ENCODE data around the gene FRRS1L. TPM values are rescaled to one million over a fixed set of nuclear protein-coding genes. Genes with fewer than 3 reads are reported as not detected.
A peak's percentile ranks its signal among the peaks of the same experiment; 100 is the strongest.

Gene FRRS1L
- total RNA-seq, 1 experiment from 2014 or later, result not detected

DNA sequence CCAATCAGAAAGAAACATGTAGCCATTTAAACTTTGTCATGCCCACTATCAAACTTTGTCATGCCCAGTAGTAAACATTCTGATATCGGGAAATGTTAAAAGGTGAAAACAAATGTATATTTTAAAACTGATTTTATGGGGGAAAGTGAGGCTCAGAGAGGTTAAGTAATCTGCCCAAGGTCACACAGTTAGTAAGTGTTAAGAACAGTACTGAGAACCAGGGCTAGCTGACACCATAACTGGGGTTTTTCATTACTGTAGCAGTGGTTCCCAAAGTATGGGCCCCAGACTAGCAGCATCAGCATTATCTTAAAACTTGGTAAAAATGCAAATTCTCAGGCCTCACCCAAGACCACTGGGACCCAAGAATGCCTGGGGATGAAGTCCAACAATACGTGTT lies 9.9 kb upstream of the FRRS1L start:
- no peak for DNase-seq (ENCODE audit: low read depth)

DNA sequence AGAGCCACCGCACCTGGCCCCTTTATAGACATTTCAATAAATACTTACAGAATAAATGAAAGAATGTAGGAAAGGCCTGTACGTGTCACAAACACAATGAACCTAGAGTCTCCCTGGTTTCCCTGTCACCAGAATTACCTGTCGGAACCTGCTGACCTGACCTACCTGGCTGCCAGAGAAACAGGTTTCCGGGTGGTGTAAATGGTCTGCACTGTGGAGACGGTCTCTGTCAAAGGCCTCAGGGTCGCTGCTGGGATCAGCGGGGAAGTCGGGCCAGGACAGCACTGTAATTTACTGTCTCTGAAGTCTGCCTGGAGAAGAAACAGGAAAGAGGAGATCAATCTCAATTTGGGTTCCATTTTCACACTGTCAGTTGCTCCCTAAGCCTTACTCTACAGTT lies 9.3 kb upstream of the FRRS1L start:
- DNase-seq (ENCODE audit: low read depth), result no peak

DNA sequence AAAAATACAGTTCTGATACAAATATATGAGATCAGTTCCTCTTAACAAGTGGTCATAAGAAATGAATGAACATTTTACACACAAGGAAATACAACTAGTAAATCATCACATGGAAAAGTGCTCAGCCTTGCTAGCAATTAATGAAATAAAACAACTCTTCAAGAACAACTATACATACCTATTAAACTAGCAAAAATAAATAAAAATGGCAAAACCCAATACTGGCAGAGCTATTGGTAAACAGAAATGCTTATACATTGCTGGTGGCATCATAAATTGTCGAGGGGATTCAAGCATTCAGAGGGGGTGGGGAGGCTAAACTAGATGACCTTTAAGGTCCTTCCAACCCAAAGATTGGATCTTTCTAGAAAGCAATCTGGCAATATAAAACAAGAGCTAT lies 5.9 kb upstream of the FRRS1L start:
- no peak for DNase-seq (ENCODE audit: low read depth)

DNA sequence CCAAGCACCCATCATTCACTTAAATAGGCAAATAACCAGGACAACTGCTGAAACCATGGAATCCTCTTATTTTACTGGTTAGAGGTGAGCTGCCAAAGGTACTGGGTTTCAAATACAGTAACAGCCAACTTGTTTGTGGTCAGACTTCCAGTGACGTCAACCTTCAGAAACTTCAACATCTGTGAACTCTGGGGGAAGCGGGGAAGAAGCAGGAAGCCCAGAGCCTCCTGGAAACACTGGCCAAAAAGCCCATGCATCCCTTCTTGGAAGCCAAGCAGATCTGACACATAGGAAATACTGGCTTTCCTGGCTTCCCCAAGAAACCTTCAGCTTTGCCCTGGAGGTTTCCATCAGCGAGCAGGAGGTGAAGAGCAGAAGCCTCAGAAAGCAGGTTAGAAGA lies 4.9 kb upstream of the FRRS1L start:
- DNase-seq (ENCODE audit: low read depth), result peak; percentile 88

DNA sequence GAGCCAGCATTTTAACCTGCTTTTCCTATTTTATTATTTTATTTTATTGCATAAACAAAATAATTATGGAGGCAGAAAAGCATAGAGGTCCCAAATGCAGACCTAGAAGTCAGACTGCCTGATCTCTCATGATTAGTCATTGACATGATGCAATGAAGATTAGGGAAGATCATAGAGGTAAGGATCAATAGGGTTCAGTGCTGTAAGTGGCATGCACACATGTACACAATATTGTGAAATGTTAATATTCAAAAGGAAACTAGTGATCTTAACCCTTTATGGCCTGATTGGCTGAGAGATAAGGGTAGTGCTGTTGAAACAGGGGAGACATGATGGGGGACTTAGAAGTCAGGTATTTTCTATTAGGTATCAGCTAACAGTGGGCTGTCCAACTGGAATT lies 1.1 kb upstream of the FRRS1L start:
- DNase-seq (ENCODE audit: low read depth), result no peak

DNA sequence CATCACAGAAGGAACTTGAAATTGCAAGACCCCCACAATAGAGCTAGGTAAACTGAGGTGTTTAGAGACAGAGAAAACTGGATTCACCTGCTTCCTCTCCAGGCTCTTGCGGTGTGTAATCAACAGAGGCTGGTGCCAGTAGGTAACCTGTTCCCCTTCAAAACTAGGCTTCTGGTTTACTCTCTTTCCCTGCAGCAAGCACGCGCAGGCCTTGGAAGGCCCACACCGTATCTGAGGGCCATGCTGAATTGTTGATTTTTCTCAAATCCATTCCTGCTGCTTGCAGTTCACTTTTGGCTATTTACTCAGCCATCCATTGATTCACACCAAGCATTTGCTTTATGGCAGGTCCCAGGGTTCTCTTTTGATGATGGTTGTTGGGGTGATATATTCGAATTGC lies 667 bp upstream of the FRRS1L start:
- DNase-seq (ENCODE audit: low read depth), result no peak

DNA sequence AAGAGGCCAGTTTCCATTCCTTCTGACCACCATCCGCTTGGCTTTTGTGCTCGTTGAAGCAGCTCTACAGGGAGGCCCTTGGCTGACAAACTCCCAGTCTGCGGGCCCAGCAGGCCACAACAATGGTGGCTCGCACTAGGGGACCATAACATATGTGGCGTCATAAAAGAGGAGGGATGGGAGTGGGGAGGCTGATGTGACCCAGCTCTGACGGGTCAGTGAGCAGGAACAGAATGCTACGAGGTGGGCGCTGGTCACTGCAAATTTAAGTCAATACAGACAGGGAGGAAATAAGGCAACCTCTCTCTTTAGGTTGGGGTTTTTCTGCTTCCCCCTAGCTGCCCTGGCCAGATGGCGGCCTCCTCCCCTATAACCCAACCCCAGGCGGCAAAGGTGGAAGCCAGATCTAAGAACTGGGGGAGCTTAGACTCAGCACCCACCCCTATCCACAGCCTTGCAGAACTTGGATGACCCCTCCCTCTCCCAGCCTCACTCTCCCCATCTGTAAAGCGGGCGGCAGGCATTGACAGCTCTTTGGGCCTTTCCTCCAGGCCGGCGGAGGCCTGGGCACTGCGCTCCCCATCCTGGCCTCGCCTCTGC lies 778 bp downstream of the FRRS1L start:
- no peak for DNase-seq (ENCODE audit: low read depth)

DNA sequence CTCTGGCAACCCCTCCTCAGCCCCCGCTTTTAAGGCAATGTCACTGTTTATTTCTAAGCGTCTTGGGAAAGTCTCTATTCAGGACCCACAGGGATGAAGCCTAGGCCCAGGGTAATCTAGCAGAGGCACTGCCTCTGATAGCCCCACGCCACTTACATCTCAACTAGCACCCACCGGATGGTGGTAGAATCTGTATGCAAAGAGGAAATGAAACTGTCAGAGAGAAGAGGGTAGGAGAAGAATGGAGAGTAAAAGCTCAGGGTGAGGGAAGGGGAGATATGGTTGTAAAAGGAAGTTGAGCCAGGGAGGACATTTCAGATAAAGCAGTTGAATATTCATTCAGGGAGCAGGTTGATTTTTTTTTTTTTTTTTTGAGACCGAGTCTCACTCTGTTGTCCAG lies 3.0 kb downstream of the FRRS1L start:
- no peak for DNase-seq (ENCODE audit: low read depth)

DNA sequence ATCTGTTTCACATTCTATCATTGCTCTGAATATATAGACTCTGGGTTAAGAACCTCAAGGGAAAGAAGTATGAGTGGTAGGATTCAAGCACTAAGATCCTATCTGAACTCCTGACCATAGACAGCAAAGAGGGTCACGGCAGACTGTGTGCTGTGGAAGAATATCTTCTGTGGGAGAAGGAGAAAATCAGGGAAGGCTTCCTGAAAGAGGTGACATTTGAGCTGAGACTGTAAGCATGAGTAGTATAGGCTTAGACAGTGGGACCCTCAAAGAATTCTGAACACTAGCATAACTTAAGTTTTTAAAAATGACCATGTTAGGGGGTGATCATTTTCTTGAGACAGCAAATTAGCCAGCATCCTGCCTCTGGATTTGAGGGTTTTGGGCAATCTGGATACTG lies 3.9 kb downstream of the FRRS1L start:
- no peak for DNase-seq (ENCODE audit: low read depth)

DNA sequence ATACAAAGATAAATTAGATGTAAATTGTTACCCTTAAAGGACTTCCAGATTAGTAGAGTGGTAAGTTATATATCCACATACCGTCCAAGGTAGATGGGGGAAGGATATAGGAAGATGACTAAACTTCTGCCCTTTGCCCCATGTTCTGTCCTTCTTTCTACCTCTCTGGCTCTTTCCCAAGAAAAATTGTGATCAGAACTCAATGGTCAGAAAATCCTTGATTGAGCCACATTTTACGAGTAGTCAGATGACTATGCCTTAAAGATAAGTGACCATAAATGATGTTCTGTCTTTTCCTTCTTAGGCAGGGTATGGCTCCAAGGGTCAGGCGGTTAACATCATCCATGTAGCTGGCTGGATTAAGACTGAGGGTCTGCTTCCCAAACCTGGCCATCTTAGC lies 4.4 kb downstream of the FRRS1L start:
- DNase-seq (ENCODE audit: low read depth), result no peak

DNA sequence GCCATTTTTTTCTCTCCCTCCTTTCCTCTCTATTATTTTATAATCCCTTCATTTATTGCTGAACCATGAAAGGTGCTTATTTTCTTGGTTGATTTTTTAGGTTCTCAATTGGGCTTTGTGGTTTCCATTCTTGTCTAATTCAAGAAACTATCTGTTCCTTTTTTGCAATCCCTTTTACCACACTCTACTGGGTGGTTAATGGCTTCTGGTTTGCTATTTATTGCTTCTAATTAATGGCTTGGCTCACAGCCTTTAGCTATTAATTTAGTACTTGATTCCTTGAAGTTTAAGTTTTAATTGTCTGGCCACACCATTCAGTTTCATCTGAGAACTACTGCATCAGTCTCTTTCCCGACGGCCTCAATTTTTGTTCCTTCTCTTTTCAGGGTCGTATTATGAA lies 5.6 kb downstream of the FRRS1L start:
- no peak for DNase-seq (ENCODE audit: low read depth)

DNA sequence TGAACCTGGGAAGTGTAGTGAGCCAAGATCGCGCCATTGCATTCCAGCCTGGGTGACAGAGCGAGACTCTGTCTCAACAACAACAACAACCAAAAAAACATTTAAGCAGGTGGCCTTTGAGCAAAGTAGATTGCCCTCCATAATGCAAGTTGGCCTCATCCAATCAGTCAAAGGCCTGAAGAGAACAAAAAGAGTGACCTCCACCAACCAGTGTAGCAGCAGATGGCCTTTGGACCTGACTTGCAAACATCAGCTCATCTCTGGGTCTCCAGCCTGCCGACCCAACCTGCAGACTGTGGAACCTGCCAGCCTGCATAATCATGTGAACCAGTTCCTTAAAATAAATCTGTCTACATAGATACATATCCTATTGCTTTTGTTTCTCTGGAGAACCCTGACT lies 7.5 kb downstream of the FRRS1L start:
- DNase-seq (ENCODE audit: low read depth), result no peak

DNA sequence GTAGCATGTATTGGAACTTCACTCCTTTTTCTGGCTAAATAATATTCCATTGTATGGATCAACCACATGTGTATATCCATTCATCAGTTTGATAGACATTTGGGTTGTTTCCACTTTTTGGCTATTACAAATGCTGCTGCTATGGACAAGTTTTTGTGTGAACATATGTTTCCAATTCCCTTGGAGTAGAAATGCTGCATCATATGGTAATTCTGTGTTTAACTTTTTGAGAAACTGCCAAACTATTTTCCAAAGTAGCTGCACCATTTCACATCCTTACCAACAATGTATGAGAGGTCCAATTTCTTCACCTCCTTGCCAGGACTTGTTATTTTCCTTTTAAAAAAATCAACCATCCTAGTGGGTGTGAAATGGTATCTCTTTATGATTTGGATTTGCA lies 8.4 kb downstream of the FRRS1L start:
- DNase-seq (ENCODE audit: low read depth), result no peak

DNA sequence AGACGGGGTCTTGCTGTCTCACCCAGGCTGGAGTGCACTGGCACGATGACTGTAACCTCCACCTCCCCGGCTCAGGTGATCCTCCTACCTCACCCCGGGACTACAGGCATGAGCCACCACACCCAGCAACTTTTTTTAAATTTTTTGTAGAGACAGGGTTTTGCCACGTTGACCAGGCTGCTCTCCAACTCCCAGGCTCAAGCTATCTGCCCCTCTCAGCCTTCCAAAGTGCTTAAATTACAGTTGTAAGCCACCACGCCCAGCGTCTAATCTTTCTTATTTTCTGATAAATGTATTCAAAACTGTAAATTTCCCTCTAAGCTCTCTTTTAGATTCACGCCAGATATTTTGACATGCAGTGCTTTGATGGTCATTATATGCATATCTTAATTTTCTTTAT lies 10.3 kb downstream of the FRRS1L start:
- no peak for DNase-seq (ENCODE audit: low read depth)

DNA sequence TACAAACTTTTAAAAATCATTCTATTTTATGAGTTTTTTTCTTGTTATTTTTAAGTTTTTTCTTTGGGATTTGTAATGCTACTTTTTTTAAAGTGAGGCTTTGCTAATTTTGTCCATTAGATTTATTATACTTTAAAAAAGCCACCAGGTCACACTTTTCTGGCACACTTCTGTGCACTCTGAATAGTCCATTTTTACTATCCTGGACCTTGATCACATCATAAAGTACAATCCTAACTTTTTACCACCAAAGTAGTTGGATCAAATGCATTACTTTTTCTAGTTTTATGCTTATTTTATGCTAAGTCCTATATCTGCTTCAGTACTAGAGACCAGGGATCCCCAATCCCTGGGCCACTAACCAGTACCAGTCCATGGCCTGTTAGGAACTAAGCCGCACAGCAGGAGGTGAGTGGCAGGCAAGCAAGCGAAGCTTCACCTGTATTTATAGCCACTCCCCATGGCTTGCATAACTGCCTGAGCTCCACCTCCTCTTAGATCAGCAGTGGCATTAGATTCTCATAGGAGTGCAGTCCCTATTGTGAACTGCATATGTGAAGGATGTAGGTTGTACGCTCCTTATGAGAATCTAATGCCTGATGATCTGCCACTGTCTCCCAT lies 16.0 kb downstream of the FRRS1L start:
- no peak for DNase-seq (ENCODE audit: low read depth)

DNA sequence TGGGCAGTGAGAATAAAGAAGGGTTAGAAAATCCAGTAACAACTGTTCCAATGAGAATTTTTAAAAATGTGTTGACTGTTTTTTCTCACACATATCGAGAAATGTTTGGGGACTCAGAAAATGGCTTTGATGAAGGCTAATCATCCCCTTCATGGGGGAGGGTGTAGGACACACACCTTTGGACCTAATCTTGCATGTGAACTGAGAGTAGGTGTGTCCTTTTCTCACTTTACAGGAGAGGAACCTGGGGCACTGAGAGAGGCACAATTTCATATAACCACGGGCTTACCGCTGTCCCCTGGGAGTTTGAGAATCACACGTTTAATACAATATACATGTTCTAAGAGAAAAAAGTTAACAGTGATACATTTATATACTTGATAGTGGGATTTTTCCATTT lies 17.3 kb downstream of the FRRS1L start:
- DNase-seq (ENCODE audit: low read depth), result no peak

DNA sequence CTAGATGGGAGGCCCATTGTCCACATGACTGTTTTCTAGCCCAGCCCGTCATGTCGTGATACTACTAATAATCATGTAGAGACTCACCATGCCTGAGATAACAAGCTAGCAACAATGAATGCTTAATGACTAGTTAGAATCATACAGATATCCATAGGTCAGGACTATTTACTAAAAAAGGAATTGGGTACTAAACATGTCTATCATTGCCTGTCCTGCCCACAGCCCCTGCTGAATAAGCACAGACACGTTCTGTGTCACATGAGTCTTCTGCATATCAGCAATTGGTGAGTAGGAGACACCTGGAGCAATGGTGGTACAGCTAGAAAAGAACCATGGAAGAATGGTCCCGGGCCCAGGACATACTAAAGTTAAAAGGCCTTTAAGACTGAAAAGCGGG lies 18.0 kb downstream of the FRRS1L start:
- DNase-seq (ENCODE audit: low read depth), result no peak

DNA sequence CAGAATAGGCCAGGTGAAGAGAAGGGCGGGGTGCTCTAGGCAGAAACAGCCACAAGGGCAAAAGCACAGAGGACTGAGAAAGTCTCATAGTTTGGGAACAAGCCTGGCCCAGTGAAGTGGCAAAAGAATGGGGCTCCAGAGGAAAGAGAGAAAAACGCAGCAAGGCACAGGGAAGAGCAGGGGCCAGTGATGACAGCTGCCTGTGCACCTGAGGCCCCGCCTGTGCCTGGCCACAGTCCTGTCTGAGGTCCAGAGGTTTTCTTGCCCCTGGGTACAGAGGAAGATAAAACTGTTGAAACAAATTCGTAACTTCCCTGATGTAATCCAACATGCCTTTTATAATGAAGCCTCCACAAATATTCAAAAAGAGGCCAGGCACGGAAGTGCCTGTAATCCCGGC lies 22.0 kb downstream of the FRRS1L start:
- DNase-seq (ENCODE audit: low read depth), result no peak

DNA sequence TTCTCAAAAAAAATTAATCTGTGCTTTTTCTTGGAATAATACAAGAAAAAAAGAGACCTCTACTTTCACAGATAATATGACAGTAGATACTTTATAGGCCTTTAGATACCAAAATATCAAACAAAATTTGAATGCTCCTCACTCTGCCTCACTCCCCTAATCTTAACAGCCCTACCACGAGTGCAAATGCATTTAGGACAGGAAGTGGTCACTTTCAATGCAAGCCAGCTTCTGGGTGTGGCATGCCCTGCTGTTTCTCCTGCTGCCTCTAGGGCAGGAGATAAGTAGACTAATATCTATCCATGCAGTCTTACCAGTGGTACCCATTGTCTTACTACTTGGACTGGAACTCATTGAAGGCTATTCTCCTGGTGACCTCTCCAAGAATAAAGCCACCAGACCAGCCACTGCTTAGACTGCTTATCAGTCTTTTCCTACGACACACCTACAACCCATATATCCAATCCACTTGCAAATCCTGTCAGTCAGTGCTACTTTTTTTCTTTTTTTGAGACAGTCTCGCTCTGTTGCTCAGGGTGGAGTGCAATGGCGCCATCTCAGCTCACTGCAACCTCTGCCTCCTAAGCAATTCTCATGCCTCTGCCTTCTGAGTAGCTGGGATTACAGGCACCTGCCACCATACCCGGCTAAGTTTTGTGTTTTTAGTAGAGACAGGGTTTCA lies 23.0 kb downstream of the FRRS1L start:
- DNase-seq (ENCODE audit: low read depth), result peak; percentile 84

DNA sequence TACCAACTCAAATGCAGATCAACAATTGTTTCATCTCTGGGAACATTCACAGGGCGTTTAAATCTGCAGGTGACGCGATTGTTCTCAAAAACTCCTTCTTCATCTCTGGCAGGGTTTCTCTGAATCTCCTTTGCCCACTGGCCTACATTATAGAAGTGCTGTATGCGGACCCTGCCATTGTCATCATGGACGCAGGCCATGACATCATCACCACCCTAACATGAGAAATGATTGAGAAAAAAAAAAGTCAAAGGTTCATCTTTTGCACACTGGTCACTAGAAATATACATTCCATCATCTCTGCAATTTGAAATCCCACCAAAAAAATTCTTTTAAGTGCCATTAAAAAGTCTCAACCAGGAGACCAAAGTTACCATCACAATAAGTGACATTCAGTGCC lies 25.7 kb downstream of the FRRS1L start:
- no peak for DNase-seq (ENCODE audit: low read depth)

DNA sequence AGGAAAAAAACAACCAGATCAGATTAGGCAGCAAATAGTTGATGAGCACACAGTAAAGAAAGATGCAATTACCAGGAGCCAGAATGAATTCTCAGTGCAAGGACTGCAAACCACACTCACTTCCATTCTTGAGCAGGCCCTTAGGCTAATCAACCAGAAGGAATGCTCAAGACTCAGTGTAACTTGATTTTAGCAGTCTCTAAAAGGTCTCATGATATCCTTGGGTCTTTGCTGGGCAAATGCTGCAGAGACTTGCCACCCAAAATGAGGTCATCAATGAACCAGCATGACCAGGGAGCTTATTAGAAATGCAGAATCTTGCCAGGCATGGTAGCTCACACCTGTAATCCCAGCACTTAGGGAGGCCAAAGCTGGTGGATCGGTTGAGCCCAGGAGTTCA lies 27.2 kb downstream of the FRRS1L start:
- no peak for DNase-seq (ENCODE audit: low read depth)

DNA sequence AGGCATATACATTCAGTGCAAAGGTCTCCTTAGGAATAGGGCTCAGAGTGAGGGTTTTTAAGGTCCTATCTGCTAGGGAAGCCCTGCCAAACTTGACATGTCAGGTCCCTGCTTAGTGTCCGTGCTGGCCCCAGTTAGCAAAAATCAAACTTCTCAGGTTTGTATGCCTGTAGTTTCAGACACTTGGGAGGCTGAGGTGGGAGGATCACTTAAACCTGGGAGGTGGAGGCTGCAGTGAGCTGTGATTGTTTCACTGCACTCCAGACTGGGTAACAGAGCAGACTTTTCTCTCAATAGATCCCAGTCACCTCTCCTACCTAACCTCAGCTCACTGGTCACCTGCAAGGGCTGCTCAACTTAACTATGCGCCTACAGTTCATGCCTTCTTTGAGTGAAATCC lies 28.6 kb downstream of the FRRS1L start:
- DNase-seq (ENCODE audit: low read depth), result no peak

DNA sequence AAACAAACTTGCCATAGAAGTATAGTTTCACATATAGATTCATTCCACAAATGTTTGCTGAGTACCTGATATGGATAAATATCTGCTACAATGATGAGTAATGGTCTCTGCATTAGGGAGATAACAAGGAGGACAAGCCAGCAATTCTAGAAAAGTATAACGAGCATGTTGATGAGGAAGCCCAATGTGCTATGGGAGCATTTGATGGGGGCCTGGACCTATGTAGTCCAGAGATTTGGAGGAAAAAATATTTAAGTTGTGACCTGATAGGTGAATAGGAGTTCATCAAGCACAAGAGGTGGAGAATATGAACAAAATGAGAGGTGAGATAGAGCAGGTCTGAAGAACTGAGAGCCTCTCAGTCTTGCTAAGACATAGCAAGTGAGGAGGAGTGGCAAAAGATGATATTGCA lies 32.9 kb downstream of the FRRS1L start:
- no peak for DNase-seq (ENCODE audit: low read depth)

DNA sequence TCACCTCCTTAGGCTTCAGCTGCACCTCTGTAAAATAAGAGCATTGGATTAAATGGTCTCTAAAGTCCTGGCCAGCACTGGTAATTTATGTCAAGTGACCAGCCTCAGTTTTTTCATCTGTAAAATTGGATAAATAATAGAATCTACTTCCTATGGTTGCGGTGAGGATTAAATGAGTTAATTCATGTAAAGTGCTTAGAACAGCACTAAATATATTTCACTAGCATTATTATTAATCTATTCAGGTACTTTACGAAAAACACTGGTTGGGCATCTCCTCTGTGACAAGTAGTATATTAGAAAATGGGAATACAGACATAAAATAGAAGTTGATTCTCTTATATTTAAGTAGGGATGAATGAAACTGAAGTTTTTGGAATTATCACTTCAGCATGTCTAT lies 33.5 kb downstream of the FRRS1L start:
- DNase-seq (ENCODE audit: low read depth), result no peak
